H1 (cell line): ENCODE data around the gene FXYD5. TPM values are rescaled to one million over a fixed set of nuclear protein-coding genes. Genes with fewer than 3 reads are reported as not detected.

ENCODE experiments used
- CTCF ChIP-seq, 3 experiments: IDR thresholded peaks; 1 replicate in 2 of 3; 2 replicates in 1 of 3; pipeline versions ENCODE4 v1.5.1 to v1.6.1; 2011; ENCODE audit warnings: low read length in 3 of 3, mild to moderate bottlenecking in 3 of 3, inconsistent platforms in 2 of 3, low read depth in 1 of 3, moderate library complexity in 1 of 3; ENCODE audit not compliant: insufficient read depth in 1 of 3; ENCODE audit errors: control extremely low read depth in 1 of 3
- ZNF274 ChIP-seq: IDR thresholded peaks from 2 replicates; pipeline ENCODE4 v1.7.0; 2012; ENCODE audit warnings: low read length, borderline replicate concordance; ENCODE audit errors: extremely low read depth
- polyA plus RNA-seq, 7 experiments: library from polyadenylated mRNA; depleted of rRNA in 3 of 7; stranded (reverse) in 5 of 7; unstranded in 2 of 7; fragments of >200 nt in 5 of 7; fragments of 200-250 nt in 2 of 7; gene quantifications; 1 replicate in 5 of 7; 2 replicates in 1 of 7; 4 replicates in 1 of 7; pipeline versions ENCODE4 v1.2.1 to v1.2.3, GENCODE V29; 2011 to 2013; ENCODE audit warnings: missing spikeins in 2 of 7, mixed read lengths in 2 of 7
- total RNA-seq: library from RNA; stranded (reverse); fragmentation: NEBNext Ultra II Directional; extraction: Animal tissue kit (Norgen Biotek cat#: 25700); gene quantifications from 2 replicates; pipeline ENCODE4 v1.2.1, GENCODE V29; 2021
- TF ChIP-seq, protein P1 (sequence below): fragments of 300-600 bp; sonication (generic); IDR thresholded peaks from 2 replicates; pipeline ENCODE4 v1.7.1; 2012; ENCODE audit warnings: low read length, moderate library complexity, mild to moderate bottlenecking, inconsistent platforms; ENCODE audit not compliant: insufficient replicate concordance

Gene FXYD5
- total and polyA plus RNA-seq, 2 of the 8 experiments (the other 6 are each of a cell fraction or from before 2014, with no cell fraction given) = 99.0 to 191 TPM

DNA sequence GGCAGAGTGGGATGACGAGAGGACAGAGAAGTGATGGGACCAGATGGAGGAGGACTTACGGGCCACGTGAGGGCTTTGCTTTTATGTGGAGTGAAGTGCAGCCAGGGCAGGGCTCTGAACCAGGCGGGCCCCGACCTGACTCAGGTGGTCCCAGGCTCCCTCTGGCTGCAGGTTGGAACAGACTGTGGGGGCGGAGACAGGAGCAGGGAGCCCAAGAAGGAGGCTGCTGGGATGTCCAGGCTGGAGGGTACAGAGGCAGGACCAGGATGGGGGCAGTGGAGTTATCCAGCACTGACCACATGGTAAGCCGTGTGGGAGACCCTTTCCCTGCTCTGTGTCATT, 2.1 kb downstream of the FXYD5 start (continued):
- TF ChIP-seq, protein P1, sequence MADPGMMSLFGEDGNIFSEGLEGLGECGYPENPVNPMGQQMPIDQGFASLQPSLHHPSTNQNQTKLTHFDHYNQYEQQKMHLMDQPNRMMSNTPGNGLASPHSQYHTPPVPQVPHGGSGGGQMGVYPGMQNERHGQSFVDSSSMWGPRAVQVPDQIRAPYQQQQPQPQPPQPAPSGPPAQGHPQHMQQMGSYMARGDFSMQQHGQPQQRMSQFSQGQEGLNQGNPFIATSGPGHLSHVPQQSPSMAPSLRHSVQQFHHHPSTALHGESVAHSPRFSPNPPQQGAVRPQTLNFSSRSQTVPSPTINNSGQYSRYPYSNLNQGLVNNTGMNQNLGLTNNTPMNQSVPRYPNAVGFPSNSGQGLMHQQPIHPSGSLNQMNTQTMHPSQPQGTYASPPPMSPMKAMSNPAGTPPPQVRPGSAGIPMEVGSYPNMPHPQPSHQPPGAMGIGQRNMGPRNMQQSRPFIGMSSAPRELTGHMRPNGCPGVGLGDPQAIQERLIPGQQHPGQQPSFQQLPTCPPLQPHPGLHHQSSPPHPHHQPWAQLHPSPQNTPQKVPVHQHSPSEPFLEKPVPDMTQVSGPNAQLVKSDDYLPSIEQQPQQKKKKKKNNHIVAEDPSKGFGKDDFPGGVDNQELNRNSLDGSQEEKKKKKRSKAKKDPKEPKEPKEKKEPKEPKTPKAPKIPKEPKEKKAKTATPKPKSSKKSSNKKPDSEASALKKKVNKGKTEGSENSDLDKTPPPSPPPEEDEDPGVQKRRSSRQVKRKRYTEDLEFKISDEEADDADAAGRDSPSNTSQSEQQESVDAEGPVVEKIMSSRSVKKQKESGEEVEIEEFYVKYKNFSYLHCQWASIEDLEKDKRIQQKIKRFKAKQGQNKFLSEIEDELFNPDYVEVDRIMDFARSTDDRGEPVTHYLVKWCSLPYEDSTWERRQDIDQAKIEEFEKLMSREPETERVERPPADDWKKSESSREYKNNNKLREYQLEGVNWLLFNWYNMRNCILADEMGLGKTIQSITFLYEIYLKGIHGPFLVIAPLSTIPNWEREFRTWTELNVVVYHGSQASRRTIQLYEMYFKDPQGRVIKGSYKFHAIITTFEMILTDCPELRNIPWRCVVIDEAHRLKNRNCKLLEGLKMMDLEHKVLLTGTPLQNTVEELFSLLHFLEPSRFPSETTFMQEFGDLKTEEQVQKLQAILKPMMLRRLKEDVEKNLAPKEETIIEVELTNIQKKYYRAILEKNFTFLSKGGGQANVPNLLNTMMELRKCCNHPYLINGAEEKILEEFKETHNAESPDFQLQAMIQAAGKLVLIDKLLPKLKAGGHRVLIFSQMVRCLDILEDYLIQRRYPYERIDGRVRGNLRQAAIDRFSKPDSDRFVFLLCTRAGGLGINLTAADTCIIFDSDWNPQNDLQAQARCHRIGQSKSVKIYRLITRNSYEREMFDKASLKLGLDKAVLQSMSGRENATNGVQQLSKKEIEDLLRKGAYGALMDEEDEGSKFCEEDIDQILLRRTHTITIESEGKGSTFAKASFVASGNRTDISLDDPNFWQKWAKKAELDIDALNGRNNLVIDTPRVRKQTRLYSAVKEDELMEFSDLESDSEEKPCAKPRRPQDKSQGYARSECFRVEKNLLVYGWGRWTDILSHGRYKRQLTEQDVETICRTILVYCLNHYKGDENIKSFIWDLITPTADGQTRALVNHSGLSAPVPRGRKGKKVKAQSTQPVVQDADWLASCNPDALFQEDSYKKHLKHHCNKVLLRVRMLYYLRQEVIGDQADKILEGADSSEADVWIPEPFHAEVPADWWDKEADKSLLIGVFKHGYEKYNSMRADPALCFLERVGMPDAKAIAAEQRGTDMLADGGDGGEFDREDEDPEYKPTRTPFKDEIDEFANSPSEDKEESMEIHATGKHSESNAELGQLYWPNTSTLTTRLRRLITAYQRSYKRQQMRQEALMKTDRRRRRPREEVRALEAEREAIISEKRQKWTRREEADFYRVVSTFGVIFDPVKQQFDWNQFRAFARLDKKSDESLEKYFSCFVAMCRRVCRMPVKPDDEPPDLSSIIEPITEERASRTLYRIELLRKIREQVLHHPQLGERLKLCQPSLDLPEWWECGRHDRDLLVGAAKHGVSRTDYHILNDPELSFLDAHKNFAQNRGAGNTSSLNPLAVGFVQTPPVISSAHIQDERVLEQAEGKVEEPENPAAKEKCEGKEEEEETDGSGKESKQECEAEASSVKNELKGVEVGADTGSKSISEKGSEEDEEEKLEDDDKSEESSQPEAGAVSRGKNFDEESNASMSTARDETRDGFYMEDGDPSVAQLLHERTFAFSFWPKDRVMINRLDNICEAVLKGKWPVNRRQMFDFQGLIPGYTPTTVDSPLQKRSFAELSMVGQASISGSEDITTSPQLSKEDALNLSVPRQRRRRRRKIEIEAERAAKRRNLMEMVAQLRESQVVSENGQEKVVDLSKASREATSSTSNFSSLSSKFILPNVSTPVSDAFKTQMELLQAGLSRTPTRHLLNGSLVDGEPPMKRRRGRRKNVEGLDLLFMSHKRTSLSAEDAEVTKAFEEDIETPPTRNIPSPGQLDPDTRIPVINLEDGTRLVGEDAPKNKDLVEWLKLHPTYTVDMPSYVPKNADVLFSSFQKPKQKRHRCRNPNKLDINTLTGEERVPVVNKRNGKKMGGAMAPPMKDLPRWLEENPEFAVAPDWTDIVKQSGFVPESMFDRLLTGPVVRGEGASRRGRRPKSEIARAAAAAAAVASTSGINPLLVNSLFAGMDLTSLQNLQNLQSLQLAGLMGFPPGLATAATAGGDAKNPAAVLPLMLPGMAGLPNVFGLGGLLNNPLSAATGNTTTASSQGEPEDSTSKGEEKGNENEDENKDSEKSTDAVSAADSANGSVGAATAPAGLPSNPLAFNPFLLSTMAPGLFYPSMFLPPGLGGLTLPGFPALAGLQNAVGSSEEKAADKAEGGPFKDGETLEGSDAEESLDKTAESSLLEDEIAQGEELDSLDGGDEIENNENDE = no peak
- TF ChIP-seq ZNF274 (no peak), CTCF (IDR thresholded peaks at IDR 0.05; ENCODE audit: control extremely low read depth in 1 of 3, insufficient read depth in 1 of 3, low read depth in 1 of 3, low read length in 3 of 3) (peak in 1 of 3 experiments; percentile 1; a peak in 1 of 4 replicates)
